HG02870 (cell line): ENCODE data around the gene HCFC2.

Experiments
- ATAC-seq: cut with Tn5 transposase; IDR thresholded peaks from one replicate; pipeline ENCODE4 v1.9.1; 2021; ENCODE audit warnings: mild to moderate bottlenecking, moderate library complexity; ENCODE audit not compliant: unreplicated experiment

HCFC2 gene

GRCh38 chr12:104056419-104056972, 7.8 kb upstream of the HCFC2 start:
- no peak for ATAC-seq

GRCh38 chr12:104057771-104058197, 6.5 kb upstream of the HCFC2 start:
- no peak for ATAC-seq

DNA sequence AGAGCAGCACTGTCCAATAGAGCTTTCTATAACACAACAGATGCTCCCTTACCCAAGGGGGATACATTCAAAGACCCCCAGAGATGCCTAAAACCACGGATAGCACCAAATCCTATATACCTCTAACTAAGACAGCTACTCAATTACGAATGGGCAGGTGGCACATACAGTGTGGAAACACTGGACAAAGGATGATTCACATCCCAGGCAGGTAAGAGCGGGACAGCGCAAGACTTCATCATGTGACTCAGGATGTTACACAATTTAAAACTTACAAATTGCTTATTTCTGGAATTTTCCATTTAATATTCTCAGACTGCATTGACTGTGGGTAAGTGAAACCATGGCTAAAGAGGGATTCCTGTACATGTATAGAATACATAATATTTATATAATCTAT, 5.5 kb upstream of the HCFC2 start:
- ATAC-seq: no peak

- ATAC-seq: no peak
These were observed 4.4 kb upstream of the HCFC2 start for GRCh38 chr12:104059963-104060362.

DNA sequence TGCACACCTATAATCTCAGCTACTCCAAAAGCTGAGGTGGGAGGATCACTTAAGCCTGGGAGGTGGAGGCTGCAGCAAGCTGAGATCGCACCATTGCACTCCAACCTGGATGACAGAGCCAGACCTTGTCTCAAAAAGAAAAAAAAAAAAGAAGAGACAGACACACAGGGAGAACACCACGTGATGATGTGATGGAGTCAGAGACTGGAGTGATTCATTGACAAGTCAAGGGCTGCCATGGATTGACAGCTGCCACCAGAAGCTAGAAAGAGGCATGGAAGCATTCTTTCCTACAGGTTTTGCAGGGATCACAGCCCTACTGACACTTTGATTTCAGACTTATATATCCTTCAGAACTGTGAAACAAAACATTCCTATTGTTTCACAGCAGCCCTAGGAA, 3.5 kb upstream of the HCFC2 start:
- ATAC-seq: no peak

DNA sequence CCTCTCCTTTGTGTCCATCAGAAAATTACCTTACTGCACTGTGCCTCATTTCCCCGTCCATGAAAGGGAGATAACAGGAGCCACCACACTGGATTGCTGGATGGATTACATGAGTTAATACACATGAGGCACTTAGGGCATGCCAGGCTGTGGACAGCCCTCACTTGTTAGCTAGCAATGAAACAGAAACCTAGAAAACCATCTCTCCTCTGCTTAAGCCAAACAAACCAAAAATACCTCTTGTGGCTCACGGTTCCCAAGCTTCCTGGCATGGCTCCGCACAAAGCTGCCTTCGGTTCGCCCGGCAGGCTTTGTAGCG, 660 bp upstream of the HCFC2 start:
- peak; percentile 20 for ATAC-seq

GRCh38 chr12:104064842-104065427, 604 bp downstream of the HCFC2 start:
- ATAC-seq: peak; percentile 21

DNA sequence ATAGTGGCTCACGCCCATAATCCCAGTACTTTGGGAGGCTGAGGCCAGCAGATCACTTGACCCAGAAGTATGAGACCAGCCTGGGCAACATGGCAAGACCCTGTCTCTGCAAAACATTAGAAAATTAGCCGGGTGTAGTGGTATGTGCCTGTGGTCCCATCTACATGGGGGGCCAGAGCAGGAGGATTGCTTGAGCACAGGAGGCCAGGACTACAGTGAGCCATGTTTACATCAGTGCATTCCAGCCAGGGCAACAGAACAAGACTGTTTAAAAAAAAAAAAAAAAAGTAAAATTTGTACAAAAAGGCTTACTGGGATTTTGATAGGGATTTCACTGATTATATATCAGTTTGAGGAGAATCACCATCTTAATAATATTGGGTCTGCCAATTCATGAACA, 7.8 kb downstream of the HCFC2 start:
- ATAC-seq: no peak

DNA sequence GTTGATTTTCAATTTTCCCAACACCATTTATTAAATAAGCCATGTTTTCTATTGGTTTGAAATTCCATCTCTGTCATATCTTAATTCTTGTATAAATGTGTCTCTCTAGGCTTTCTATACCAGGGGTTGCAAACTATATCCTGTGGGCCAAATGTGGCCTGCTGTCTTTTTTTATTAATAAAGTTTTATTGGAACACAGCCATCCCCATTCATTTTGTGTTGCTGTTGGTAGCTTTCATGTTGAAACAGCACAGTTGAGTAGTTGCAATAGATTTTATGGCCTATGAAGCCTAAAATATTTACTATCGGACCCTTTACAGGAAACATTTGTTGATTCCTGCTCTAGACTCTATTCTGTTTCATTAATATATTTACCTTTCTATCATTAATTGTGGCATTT, 9.4 kb downstream of the HCFC2 start:
- no peak for ATAC-seq

DNA sequence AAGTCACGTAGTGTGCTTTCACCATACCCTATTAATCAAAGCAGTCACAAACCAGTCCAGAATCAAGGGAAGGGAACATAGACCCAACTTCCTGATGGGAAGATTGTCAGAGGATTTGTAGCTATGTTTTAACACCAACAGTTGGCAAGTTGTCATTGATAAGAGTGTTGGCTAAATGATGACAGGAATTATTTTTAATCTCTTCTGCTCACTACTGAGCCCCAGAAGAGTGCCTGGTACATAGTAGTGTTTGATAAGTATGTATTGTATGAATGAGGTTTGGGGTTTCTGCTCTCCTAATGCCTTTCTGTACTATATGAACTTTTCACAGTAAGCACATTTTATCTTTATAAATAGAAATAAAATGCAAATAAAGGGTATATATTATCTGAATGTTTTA, 14.7 kb downstream of the HCFC2 start:
- ATAC-seq: no peak

DNA sequence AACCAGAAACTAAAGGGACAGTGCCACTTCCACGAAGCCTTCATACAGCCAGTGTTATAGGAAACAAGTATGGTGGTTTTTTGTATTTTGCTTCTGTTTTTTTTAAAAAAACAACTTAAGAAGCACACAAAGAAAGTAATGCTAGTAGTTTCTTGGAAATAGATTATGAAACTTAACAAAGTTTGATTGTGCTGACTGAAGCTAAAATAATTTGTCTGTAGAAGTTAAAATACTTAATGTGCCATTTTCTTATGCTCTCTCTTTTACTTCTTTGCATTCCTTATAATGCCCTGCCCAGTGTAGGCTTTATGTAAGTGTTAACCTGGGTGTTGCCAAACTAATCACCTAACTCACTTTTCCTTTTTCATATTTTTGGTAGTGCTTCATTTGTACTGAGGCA, 16.4 kb downstream of the HCFC2 start:
- no peak for ATAC-seq

GRCh38 chr12:104083769-104084475, 19.6 kb downstream of the HCFC2 start:
- peak; percentile 95 for ATAC-seq

- no peak for ATAC-seq
These were observed 26.4 kb downstream of the HCFC2 start for GRCh38 chr12:104090685-104091084.

DNA sequence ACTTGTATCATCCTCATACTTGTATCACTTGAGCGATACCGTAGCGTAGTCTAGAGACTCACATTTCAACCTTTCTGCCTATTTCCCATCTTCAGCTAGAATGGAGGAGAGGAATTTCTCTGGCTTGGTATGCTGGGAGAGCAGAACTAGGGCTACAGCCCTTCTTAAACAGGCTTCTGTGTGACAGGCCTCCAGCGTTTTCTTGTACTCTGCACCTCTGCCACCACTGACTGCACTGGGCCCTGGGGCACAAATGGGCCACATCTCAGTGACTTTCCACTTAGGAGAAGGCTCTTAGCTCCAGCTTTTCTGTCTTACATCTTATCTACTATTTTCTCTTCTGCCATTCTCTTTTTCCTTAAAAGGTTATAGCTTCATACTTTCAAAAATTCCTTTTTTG, 26.8 kb downstream of the HCFC2 start:
- no peak for ATAC-seq

GRCh38 chr12:104094284-104094683, 30.0 kb downstream of the HCFC2 start:
- ATAC-seq: no peak

DNA sequence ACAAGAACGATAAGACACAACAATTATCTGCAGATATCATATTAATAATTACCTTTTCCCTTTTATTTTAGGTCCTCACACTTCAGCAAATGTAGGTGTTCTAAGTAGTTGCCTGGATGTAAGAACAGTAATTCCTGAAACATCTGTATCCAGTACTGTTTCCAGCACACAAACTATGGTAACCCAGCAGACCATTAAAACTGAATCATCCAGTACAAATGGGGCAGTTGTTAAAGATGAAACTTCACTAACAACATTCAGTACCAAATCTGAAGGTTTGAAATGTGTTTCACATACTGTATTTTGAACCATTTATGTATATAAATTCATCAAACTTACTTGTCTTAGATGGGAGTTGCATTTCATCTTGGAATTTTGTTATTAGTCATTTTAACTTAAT, 31.0 kb downstream of the HCFC2 start:
- no peak for ATAC-seq

- no peak for ATAC-seq
These were observed 33.6 kb downstream of the HCFC2 start for GRCh38 chr12:104097954-104098353.

DNA sequence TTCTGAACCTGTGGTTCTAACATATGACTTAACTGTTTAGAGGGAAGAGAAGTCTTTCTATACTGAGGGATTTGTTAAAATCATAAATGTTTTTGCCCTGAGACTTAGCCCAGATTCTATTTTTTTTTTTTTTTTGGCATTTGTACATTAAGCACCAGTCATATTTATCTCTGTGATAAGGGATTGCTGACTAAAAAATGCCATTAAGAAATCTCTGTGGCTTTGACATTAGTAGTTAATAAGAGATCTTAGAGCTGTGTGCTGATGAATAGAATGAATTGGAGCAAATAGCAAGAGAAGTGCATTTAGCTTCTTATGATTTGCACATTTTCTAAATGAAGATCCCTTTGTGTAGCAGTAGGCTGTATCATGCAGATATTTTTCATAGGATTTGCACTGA, 41.1 kb downstream of the HCFC2 start:
- no peak for ATAC-seq

- no peak for ATAC-seq
These were observed 42.6 kb downstream of the HCFC2 start for GRCh38 chr12:104106965-104107364.

GRCh38 chr12:104108755-104109445, 44.6 kb downstream of the HCFC2 start:
- ATAC-seq: no peak

DNA sequence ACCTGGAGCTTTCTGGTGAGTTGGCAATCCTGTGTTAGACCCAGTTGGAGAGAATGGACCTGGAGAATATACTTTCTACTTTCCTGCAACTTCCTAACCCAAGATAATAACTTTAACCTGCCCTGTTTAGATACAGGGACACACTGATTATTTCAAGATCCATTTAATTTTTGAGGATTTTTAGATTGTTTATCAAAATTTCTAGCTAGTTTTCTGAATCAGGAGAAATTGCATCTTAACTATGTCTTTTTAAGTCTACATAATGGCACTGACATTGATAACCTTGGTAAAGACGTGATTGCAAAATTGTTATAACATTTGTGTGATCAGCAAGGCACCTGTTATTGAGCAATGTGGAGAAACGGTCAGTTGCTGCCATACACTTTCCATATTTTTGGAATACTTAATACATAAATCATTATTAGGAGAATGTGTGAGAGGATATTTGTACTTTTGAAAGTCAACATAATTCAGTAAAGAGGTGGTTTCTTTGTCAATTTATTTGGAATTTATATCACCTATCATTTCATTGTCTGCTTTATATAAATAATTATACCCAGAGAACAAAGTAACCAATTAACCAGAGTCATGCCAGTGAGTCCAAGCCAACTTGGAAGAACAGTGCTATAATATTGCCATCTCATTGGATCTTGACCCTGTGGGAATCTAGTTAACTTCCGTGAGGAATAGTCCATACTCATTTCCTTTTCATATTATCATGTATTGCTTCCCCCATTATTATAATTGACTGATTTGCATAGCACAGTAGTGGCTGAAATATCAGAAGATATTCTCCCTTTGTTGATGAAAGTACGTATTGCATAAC, 45.3 kb downstream of the HCFC2 start:
- ATAC-seq: no peak
